ENCODE results near the gene LRRC36.

The LRRC36 gene

DNA sequence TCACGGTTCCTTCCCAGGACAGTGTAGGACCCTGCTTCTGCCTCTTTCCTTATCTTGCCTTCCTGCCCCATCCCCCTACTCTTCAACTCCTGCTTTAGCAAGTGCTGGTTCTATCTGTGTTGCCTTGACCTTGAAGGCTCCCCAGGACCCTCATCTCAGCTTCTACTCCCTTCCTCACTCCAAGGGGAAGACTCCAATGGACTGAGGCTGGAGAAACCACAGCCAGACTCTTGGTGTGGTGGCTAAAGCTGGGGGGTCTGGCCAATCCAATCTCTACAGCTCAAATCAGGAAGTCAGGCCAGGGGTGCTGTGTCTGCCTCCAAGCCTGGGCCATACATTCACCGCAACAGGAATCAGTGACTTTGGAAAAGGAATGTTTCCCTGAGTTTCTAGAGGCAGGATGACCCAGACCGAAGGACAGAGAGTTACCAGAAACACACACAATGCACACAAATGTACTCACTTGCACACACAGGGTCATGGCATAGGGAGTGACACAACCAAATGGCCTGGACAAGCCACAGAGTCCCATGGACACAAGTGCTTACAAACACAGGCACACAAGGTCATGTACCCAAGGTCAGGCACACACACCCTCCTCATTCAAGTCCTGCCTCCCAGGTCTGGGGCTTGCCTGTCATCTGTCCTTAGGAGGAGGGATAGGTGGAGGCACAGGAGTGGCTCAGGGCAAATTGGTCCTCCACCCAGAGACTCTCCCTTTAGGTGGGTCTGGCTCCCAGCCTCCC lies 102.6 kb downstream of the LRRC36 start:
- no peak for DNase-seq

DNA sequence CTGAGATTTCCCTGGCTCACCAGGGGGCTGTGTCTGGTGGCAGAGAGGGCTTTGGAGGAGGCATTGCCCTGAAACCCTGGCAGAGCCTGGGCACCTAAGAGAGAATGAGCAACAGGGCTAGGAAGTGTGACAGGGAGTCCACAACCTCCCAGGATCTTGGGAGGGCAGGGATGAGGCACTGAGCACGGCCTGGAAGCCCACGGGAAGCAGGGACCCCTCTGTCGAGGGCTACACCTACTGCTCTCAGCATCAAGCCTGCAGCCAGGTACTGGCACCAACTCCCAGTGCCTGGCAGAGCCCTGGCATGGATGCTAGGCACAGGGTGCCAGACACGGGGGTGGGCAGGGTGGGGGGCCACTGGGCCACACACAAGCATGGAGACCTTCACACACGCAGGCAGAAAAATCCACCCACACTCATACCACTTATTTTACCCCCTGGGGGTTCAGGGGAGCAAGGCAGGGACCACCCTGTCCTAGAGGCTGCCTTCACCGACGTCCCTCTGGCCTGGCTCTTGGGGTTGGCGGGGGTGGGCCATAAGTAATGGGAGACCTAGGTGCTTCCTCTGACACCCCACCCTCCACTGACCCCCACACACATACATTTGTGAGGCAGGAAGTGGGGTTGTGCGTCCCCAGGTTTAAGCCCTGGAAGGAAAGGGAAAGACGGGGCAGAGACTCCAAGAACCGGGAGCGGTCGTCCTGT lies 103.3 kb downstream of the LRRC36 start:
- DNase-seq, result no peak

DNA sequence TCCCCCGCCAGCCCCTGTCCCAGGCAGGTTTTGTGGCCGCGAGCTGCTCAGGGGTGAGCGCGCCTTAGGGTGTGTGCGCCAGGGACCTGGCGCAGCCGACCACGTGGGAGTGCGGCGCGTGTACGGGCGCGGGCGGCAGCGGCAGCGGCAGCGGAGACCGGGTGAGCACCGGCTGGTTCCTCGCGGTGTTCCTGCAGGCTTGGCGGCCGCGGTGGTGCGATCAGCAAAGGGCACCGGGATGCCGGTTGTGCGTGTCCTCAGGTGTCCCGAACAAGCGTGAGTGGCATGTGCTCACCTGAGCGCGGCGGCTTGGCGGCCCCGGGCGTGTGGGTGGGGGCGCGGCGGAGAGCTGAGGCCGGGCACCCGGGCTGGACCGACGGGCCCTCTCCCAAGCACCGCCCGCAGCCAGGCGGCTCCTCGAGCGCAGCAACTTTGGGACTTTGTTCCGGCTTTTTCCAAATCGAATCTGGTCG lies 103.9 kb downstream of the LRRC36 start:
- peak; percentile 68 for DNase-seq

- peak; percentile 96 for DNase-seq
Measured at GRCh38 chr16:67430977-67431774, 104.6 kb downstream of the LRRC36 start, which contains the start of gene HSD11B2. TSS of gene HSD11B2 (plus strand) at chr16:67431121. CDS start at chr16:67431249, 128 bp downstream.

- DNase-seq, result peak; percentile 54
Measured at GRCh38 chr16:67431775-67432505, 105.3 kb downstream of the LRRC36 start.

- no peak for DNase-seq
Measured at GRCh38 chr16:67432506-67432890, 105.9 kb downstream of the LRRC36 start.

GRCh38 chr16:67433131-67433719 lies 106.6 kb downstream of the LRRC36 start:
- DNase-seq, result no peak

Measured in 8988T (cell line).